ENCODE data around the gene DVL2. TPM values are rescaled to one million over a fixed set of nuclear protein-coding genes. Genes with fewer than 3 reads are reported as not detected.

The DVL2 gene
- total and polyA plus RNA-seq, 8 donors: 9.6 to 26.9 (median 16.0) TPM

GRCh38 chr17:7213895-7214299 lies 20.4 kb downstream of the DVL2 start:
- FAIRE-seq: no peak
- intact Hi-C loops (cut with DNase I): no loop called here
- peak; percentile 79 to 88 (median 86) for DNase-seq
- Histone ChIP-seq H3K27ac (peak overlapping the region in 2 of 4 donors; percentile 35 to 68), H3K4me1 (no peaks in the 10 kb centered on the region), H3K27me3 (no peaks in the 10 kb centered on the region), H3K9me3 (no peaks in the 10 kb centered on the region), H3K36me3 (no peaks in the 10 kb centered on the region), H3K4me3 (peak overlapping the region in 3 of 4 donors; percentile 20 to 48 (median 29))
- TF ChIP-seq, protein P1, sequence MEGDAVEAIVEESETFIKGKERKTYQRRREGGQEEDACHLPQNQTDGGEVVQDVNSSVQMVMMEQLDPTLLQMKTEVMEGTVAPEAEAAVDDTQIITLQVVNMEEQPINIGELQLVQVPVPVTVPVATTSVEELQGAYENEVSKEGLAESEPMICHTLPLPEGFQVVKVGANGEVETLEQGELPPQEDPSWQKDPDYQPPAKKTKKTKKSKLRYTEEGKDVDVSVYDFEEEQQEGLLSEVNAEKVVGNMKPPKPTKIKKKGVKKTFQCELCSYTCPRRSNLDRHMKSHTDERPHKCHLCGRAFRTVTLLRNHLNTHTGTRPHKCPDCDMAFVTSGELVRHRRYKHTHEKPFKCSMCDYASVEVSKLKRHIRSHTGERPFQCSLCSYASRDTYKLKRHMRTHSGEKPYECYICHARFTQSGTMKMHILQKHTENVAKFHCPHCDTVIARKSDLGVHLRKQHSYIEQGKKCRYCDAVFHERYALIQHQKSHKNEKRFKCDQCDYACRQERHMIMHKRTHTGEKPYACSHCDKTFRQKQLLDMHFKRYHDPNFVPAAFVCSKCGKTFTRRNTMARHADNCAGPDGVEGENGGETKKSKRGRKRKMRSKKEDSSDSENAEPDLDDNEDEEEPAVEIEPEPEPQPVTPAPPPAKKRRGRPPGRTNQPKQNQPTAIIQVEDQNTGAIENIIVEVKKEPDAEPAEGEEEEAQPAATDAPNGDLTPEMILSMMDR (IDR thresholded peaks at IDR 0.05): peak in 1 of 4 donors; percentile 16
- ATAC-seq: peak; percentile 19 to 48 (median 32)
- WGBS, 2 donors: 2 to 4% methylated on average over 14 to 15 of the region's 15 CpGs

DNA sequence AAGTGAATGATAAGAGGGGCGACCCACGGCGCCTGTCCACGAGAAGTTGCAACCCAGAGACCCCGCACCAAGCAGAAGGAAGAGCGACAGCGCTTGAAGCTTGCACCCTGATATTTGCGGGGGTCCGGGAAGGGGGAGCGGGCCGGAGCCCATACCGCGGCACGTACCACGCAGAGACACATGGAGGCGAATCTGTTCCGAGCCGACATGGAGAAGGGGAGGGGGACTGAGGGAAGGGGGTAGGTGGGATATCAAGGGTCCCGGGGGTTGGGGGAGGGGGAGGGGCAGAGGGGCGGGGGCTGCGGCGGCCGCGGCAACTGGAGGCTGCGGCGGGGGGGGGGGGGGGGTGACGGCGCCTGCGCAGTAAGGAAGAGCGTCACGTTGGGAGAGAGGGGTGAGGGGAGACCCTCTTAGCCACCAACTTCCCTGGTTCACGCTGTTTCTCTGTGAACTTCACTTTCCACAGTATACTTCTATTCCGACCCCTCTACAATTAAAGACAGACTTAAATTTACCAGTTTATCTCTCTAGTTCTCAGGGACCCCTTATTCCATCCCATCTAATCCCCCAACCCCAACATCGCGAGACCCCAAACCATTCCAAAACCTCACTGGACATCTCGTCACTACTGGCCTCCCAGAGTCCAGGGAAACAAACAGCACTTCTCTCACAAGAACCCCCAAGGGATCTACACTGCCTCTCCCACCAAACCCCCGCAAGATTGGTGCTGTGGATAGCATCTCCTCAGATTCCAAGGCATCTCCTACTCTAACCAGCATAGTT lies 22.6 kb downstream of the DVL2 start:
- TF ChIP-seq, protein P1 (IDR thresholded peaks at IDR 0.05): no peak
- H3K4me3 ChIP-seq: no peak overlapping the region
- H3K4me1 ChIP-seq: no peaks in the 10 kb centered on the region

GRCh38 chr17:7208754-7209460 lies 25.4 kb downstream of the DVL2 start:
- ATAC-seq: no peak
- Histone ChIP-seq H3K27me3 (no peaks in the 10 kb centered on the region), H3K4me1 (no peaks in the 10 kb centered on the region), H3K9me3 (no peaks in the 10 kb centered on the region), H3K4me3 (no peak overlapping the region), H3K27ac (no peak overlapping the region), H3K36me3 (no peaks in the 10 kb centered on the region)
- DNase-seq: peak in 1 of 6 donors; percentile 8
- TF ChIP-seq, protein P1 (IDR thresholded peaks at IDR 0.05): no peak
- intact Hi-C loops (cut with DNase I): no loop called here
- FAIRE-seq: no peak
- WGBS, 2 donors: 80 to 82% methylated on average over 9 of the region's 9 CpGs

More for the DNA sequence above, 22.6 kb downstream of the DVL2 start:
- DNase-seq (peak in 3 of 6 donors; percentile 3 to 13 (median 12)), FAIRE-seq (no peak), ATAC-seq (no peak)
- WGBS, 2 donors: 22 to 24% methylated on average over 22 to 33 of the region's 37 CpGs
- Histone ChIP-seq H3K27me3 (no peaks in the 10 kb centered on the region), H3K36me3 (no peaks in the 10 kb centered on the region), H3K9me3 (no peaks in the 10 kb centered on the region), H3K27ac (no peak overlapping the region)
- intact Hi-C loops (cut with DNase I): no loop called here

DNA sequence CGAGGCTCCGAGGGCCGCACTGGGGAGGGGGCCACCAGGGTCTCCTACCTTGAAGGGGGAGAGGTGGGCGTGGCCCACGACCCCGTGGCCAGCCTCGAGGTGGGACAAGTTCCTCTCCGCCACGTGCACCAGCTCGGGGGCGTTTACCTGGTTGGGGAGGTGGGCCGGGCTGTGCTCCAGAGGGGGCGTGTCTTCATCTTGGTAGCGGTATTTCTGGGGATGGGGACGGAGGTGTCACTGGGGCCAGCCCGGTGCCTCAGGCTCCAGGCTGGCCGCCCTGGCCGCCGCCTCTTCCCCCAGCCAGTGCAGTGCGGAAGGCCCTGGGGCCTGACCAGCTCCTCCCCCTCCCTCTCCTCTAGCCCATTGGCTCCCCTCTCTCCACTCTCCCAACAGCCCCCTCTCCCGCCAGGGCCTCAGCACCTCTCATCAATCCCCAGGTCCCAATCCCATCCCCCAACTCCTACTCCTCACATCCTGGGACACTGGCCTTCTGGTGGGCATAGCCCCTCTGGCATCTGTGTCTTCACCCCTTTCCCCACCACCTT lies 26.2 kb downstream of the DVL2 start:
- Histone ChIP-seq H3K4me1 (no peaks in the 10 kb centered on the region), H3K27me3 (no peaks in the 10 kb centered on the region), H3K36me3 (no peaks in the 10 kb centered on the region), H3K27ac (no peak overlapping the region), H3K4me3 (no peak overlapping the region), H3K9me3 (no peaks in the 10 kb centered on the region)
- WGBS, 2 donors: 56 to 59% methylated on average over 16 to 21 of the region's 21 CpGs
- DNase-seq: peak in 3 of 6 donors; percentile 19 to 77 (median 55)
- TF ChIP-seq, protein P1 (IDR thresholded peaks at IDR 0.05): no peak
- intact Hi-C loops (cut with DNase I): no loop called here
- FAIRE-seq: no peak
- ATAC-seq: no peak

Measured in pancreas (tissue), 10 donors.